DOHH2 (cell line): ENCODE measurements around the gene DENND1A.

Source experiments
- H3F3A ChIP-seq: fragments of 200-600 bp; sonication (generic), shearing (Covaris generic); 2 replicates; pipeline ENCODE4 v1.6.0; 2016; ENCODE audit warnings: antibody characterized with exemption, mild to moderate bottlenecking; ENCODE audit not compliant: control insufficient read depth, insufficient read depth
- H3K27ac ChIP-seq: fragments of 200-600 bp; sonication (generic); 2 replicates; pipeline ENCODE4 v1.5.1; 2014; ENCODE audit warnings: low read depth, mild to moderate bottlenecking, low read length, moderate library complexity
- H3K27me3 ChIP-seq: fragments of 200-600 bp; sonication (generic); 2 replicates; pipeline ENCODE4 v1.6.1; 2014; ENCODE audit warnings: mild to moderate bottlenecking, low read length, mixed read lengths; ENCODE audit not compliant: control insufficient read depth
- H3K36me3 ChIP-seq: fragments of 200-600 bp; sonication (generic); 2 replicates; pipeline ENCODE4 v1.6.1; 2014; ENCODE audit warnings: mild to moderate bottlenecking, low read length, moderate library complexity, mixed read lengths; ENCODE audit not compliant: control insufficient read depth
- H3K4me1 ChIP-seq: fragments of 200-600 bp; sonication (generic); 2 replicates; pipeline ENCODE4 v1.6.1; 2014; ENCODE audit warnings: mild to moderate bottlenecking, low read length, mixed read lengths; ENCODE audit not compliant: control insufficient read depth
- H3K4me2 ChIP-seq: fragments of 200-600 bp; sonication (generic); 2 replicates; pipeline ENCODE4 v1.6.0; 2014; ENCODE audit warnings: mild to moderate bottlenecking, low read length, moderate library complexity
- H3K4me3 ChIP-seq: fragments of 200-600 bp; sonication (generic); 2 replicates; pipeline ENCODE4 v1.5.1; 2014; ENCODE audit warnings: mild to moderate bottlenecking, low read length, mixed read lengths
- H3K79me2 ChIP-seq: fragments of 200-600 bp; sonication (generic); 2 replicates; pipeline ENCODE4 v1.6.1; 2014; ENCODE audit warnings: mild to moderate bottlenecking, low read length, mixed read lengths; ENCODE audit not compliant: control insufficient read depth
- H3K9me2 ChIP-seq: fragments of 200-600 bp; sonication (generic); replicated peaks from 2 replicates; pipeline ENCODE4 v1.6.1; 2014; ENCODE audit warnings: mild to moderate bottlenecking, low read length, mixed read lengths; ENCODE audit not compliant: control insufficient read depth
- H3K9me3 ChIP-seq: fragments of 200-600 bp; sonication (generic); 2 replicates; pipeline ENCODE4 v1.6.1; 2014; ENCODE audit warnings: antibody characterized with exemption, low read length, mixed read lengths; ENCODE audit not compliant: control insufficient read depth, insufficient read depth
- H4K20me1 ChIP-seq: fragments of 200-600 bp; sonication (generic); 2 replicates; pipeline ENCODE4 v1.6.0; 2014; ENCODE audit warnings: low read depth, mild to moderate bottlenecking, antibody characterized with exemption, low read length, moderate library complexity; ENCODE audit not compliant: control insufficient read depth, insufficient read depth
- EZH2phosphoT487 ChIP-seq: fragments of 200-600 bp; sonication (generic); IDR thresholded peaks from 2 replicates; pipeline ENCODE4 v1.6.1; 2017; ENCODE audit warnings: borderline replicate concordance, mild to moderate bottlenecking, antibody characterized with exemption, low read length, moderate library complexity, mixed read lengths
- TF ChIP-seq, protein P1 (sequence below): fragments of 200-600 bp; sonication (generic); IDR thresholded peaks from one replicate; pipeline ENCODE4 v1.5.1; 2014; ENCODE audit warnings: antibody characterized with exemption, mild to moderate bottlenecking, low read depth, low read length; ENCODE audit not compliant: poor library complexity, severe bottlenecking

Gene DENND1A

DNA sequence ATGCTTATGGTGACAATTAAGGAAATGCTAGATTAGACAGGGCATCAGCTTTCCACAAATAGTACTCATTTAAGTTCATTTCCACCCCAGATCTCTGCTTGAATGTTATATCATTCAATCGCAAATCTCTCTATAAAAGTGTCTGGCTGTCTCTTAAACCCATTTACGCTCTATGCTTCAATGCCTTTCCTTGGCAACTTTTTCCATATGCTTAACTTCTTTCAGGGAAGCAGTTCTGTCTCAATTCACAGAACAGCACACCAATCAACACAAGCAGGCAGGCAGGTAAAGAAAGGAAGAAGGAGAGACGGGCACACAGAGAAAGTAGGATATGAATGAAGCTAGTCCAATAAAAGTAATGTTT is 243.1 kb downstream of the DENND1A start:
- Histone ChIP-seq H4K20me1 (no peaks in the 10 kb centered on the region), H3K79me2 (no peaks in the 10 kb centered on the region), H3K27ac (no peak overlapping the region), H3K9me3 (no peaks in the 10 kb centered on the region), H3K4me2 (no peak overlapping the region), H3K36me3 (no peaks in the 10 kb centered on the region), H3F3A (0 out of 2 replicates have a peak, but pooled peaks cover 3% of the 10 kb centered on the region), H3K4me3 (no peak overlapping the region), H3K9me2 (no peaks in the 10 kb centered on the region), H3K4me1 (peaks cover 26% of the 10 kb centered on the region), H3K27me3 (no peaks in the 10 kb centered on the region)
- TF ChIP-seq, protein P1, sequence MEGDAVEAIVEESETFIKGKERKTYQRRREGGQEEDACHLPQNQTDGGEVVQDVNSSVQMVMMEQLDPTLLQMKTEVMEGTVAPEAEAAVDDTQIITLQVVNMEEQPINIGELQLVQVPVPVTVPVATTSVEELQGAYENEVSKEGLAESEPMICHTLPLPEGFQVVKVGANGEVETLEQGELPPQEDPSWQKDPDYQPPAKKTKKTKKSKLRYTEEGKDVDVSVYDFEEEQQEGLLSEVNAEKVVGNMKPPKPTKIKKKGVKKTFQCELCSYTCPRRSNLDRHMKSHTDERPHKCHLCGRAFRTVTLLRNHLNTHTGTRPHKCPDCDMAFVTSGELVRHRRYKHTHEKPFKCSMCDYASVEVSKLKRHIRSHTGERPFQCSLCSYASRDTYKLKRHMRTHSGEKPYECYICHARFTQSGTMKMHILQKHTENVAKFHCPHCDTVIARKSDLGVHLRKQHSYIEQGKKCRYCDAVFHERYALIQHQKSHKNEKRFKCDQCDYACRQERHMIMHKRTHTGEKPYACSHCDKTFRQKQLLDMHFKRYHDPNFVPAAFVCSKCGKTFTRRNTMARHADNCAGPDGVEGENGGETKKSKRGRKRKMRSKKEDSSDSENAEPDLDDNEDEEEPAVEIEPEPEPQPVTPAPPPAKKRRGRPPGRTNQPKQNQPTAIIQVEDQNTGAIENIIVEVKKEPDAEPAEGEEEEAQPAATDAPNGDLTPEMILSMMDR: no peak
- TF ChIP-seq EZH2phosphoT487: no peak

DNA sequence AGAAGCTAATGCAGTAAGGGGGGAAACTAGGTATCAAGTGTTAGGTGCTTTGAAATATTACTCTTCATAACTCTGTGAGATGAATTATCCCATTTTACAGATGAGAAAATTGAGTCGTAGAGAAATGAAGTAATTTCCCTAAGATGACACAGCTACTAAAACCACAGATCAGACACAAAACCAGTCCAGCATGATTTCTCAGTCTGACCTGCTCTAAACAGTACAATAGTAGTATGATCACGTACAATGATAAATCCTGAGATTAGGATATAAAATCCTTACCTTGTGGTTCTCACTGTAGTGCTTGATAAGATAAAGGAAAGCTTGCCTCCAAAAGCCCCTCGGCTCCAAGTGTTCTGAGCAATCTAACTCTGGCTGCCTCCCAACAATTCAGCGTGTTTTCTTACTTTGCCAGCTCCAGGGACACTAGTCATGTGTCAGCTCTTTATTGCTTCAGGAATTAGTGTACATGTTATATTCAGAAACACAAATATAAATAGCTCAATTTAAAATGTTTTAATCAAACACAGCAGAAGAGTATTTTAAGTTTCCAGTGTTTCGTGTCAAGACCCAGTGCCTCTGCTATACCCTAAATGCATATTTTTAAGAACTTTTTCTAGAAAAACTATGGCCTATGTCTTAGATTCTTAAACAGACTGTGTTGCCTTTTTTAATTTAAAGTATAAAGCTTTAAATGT is 243.6 kb downstream of the DENND1A start:
- H3K9me3 ChIP-seq: no peaks in the 10 kb centered on the region
- no peaks in the 10 kb centered on the region for H3K9me2 ChIP-seq
- no peaks in the 10 kb centered on the region for H3K36me3 ChIP-seq
- H3K27me3 ChIP-seq: no peaks in the 10 kb centered on the region
- H3K27ac ChIP-seq: no peak overlapping the region
- H3F3A ChIP-seq: 0 out of 2 replicates have a peak, but pooled peaks cover 3% of the 10 kb centered on the region
- H3K4me1 ChIP-seq: peaks cover 26% of the 10 kb centered on the region
- H3K79me2 ChIP-seq: no peaks in the 10 kb centered on the region
- H3K4me3 ChIP-seq: no peak overlapping the region
- no peak overlapping the region for H3K4me2 ChIP-seq
- no peaks in the 10 kb centered on the region for H4K20me1 ChIP-seq
- TF ChIP-seq, protein P1: no peak
- no peak for TF ChIP-seq EZH2phosphoT487

DNA sequence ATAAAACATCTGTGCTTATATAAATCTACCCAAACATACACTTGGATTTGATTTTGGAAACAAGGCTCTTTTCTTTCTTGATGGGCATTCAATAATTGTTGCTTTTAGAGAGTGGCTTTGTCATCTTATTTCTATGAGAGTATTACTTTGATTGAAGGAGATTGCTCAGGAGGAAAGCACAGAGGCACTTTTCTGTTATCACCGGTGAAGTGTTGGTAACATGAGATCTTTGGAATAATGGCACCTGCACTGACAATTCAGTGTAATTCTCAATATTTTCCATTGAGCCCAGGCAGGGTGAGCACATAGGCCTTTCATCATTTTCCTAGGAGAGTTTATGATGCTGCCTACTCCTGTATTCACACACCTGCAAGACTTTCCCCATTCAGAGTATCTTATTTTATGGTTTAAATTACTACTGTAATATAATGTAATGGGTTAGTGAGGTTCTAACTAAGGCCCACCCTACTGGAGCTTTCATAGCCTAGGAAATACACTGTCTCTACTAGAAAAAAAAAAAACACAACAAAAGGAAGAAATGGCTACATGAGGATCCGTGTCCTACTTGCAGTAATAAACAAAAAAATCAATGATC is 244.3 kb downstream of the DENND1A start:
- Histone ChIP-seq H3K36me3 (no peaks in the 10 kb centered on the region), H3F3A (0 out of 2 replicates have a peak, but pooled peaks cover 3% of the 10 kb centered on the region), H3K4me1 (peaks cover 27% of the 10 kb centered on the region), H3K27ac (no peak overlapping the region), H3K4me2 (no peak overlapping the region), H4K20me1 (no peaks in the 10 kb centered on the region), H3K4me3 (no peak overlapping the region), H3K27me3 (no peaks in the 10 kb centered on the region), H3K9me3 (no peaks in the 10 kb centered on the region), H3K79me2 (no peaks in the 10 kb centered on the region), H3K9me2 (no peaks in the 10 kb centered on the region)
- TF ChIP-seq EZH2phosphoT487: no peak
- TF ChIP-seq, protein P1: no peak
